Stimulated activated CD4-positive, alpha-beta T cell treated with anti-CD3 and anti-CD28 coated beads, Interleukin-4, amount 100 ng/mL, for 1 hour (primary cell): Measurements from ENCODE around the gene TARP.
"Not testable (repeated sequence)": the region's sequence is repeated elsewhere in the genome, so short reads cannot be mapped to it uniquely, and the experiment has no call there.

Experiments used
- DNase-seq: peaks from one replicate; pipeline ENCODE4 v3.0.0-alpha.2; 2020

Gene TARP

GRCh38 chr7:38296059-38296857, 22.8 kb upstream of the TARP start:
- no peak for DNase-seq

GRCh38 chr7:38294926-38295325, 21.5 kb upstream of the TARP start:
- no peak for DNase-seq

- DNase-seq: no peak
Measured at GRCh38 chr7:38292442-38292841, 19.0 kb upstream of the TARP start.

DNA sequence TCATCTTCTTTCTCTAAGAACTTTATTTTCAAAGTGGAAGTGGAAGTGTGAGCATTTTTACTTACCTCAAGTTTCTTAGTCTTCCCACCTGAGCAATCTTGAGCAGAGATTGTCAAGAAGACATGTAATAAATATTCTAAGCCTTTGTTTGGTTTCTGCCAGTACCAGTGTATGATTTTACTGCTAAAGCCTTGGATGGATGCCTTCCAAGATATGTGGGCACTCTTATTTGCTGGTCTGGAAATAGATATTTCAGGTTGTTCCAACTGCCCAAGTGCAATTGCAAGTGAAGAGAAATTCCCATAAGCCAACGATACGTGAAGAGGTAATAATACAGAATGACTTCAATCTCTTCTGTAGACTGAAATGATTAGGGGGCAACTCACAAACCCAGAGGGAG, 18.2 kb upstream of the TARP start:
- DNase-seq: no peak

GRCh38 chr7:38291117-38291647, 17.7 kb upstream of the TARP start:
- no peak for DNase-seq

GRCh38 chr7:38284553-38284952, 11.1 kb upstream of the TARP start:
- no peak for DNase-seq

- DNase-seq: no peak
Measured at GRCh38 chr7:38283809-38284208, 10.4 kb upstream of the TARP start.

DNA sequence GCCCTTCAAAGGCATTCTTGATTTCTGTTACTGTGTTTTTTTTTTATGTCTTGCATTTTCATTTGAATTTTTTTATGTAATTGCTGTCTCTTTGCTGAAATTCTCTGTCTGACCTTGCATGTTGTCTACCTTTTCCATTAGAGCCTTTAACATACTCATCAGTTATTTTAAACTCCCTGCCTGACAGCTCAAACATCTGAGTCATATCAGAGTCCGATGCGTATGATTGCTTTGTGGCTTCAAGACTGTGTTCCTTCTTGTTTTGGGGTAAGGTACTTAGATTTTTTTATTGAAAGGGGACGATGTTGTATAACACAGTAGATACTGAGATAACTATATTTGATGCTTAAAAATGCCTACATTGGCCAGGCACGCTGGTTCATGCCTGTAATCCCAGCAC, 9.7 kb upstream of the TARP start:
- no peak for DNase-seq

- DNase-seq: no peak
Measured at GRCh38 chr7:38282081-38282480, 8.6 kb upstream of the TARP start.

GRCh38 chr7:38281266-38281665, 7.8 kb upstream of the TARP start:
- DNase-seq: no peak

DNA sequence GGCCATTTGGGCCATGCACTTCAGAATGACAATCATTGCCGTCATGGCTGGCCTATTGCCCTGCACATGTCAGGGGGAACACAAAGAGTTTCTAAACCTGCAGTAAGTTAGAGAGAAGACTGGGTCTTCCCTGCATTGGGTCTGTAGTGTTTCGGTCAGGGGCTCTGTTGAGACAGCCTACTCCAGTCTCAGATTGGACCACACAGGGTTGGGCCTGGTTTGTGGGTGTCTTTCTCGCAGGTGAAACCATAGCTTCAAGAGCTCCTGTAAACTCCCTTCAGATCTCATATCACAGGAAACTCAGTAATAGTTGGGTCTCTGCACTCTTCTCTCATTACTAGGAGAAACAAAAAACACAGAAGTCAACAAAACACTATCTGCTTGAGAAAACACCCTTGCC, 7.3 kb upstream of the TARP start:
- DNase-seq: no peak

- DNase-seq: no peak
Measured at GRCh38 chr7:38280000-38280399, 6.6 kb upstream of the TARP start.

GRCh38 chr7:38276096-38276877, 2.9 kb upstream of the TARP start:
- DNase-seq: no peak

- no peak for DNase-seq
Measured at GRCh38 chr7:38274927-38275620, 1.6 kb upstream of the TARP start.

DNA sequence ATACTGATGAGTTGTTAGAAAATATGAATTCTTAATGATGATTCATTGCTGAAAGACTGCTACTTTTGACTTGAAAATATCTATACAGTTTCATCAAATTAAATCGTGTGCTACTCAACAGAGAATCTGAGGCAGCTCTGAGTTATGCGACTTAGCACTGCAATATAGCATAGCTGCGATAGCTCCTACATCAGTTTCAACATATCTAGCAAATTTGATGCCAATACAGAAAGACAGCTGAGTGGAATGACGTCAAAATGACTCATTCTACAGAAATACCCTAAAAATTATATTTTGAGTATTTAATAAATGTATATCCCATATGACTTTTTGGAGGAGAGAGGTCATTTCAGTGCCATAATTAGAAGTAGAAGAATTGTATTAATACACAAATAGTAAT, 1.1 kb upstream of the TARP start:
- DNase-seq: no peak

GRCh38 chr7:38270405-38270804, 3.0 kb downstream of the TARP start:
- DNase-seq: not testable (repeated sequence)

GRCh38 chr7:38269704-38270346, 3.6 kb downstream of the TARP start:
- not testable (repeated sequence) for DNase-seq

GRCh38 chr7:38265958-38266357, 7.5 kb downstream of the TARP start:
- DNase-seq: not testable (repeated sequence)

- not testable (repeated sequence) for DNase-seq
Measured at GRCh38 chr7:38264602-38265001, 8.8 kb downstream of the TARP start.

DNA sequence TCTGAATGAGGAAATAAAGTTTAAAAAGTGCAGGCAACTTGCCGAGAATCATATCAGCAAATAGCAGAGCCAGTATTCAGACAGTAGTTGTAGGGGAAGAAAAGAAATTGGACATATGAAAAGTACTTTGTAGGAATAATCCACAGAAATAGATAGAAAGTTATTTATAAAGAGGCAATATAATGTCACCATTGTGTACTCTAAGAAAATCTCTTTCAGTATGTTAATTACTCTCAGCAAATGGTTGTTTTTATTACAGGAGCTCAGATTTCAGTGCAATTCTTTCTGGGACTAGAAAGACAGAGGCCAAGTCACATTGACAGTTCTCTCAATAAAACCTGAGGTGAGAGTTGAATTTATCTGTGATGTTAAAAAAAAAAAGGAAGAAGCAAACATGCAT, 10.2 kb downstream of the TARP start:
- not testable (repeated sequence) for DNase-seq

DNA sequence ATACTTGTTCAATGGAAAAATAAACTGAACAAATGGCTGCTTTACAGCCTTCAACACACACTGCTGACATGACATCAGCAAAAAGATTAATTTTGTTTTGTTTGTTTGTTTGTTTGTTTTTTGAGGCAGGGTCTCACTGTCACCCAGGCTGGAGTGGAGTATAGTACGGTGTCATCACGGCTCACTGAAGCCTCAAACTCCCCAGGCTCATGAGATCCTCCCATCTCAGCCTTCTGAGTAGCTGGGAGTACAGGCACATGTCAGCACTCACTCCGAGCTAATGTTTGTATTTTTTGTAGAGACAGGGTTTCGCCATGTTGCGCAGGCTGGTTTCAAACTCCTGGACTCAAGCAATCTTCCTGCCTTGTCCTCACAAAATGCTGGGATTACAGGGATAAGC, 10.9 kb downstream of the TARP start:
- no peak for DNase-seq

DNA sequence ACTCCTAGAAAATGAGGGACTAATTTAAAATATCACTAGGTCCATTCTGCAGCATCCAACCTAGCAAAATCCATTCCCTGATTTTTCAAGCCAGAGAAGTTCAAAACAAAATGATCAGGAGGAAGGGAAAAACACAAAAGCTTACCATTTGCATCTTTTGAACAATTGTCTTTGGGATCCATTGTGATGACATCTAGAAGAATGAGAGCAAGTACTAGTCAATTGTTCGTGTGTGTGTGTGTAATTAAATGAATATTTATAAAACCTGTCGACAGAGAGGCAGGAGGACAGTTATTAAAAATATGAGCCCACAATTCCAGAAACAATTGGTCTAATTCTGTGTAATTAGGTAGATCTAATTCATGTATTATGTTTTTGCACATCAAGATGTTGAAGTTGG, 11.4 kb downstream of the TARP start:
- not testable (repeated sequence) for DNase-seq

DNA sequence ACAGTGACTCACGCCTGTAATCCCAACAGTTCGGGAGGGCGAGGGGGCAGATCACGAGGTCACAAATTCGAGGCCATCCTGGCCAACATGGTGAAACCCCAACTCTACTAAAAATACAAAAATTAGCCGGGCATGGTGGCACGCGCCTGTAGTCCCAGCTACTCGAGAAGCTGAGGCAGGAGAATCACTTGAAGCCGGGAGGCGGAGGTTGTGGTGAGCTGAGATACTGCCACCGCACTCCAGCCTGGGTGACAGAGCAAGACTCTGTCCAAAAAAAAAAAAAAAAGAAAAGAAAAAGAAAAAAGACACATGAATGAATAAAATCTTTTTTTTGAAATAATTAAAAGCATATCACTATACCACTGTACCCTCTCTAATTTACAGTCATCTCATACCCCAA, 11.8 kb downstream of the TARP start:
- not testable (repeated sequence) for DNase-seq
